Subcutaneous adipose tissue (tissue), 4 donors: ENCODE data around the gene ADAM23. TPM values are rescaled to one million over a fixed set of nuclear protein-coding genes. Genes with fewer than 3 reads are reported as not detected.

Experiments used
- CTCF ChIP-seq: fragments of 450-650 bp; IDR thresholded peaks from one replicate; pipeline ENCODE4 v1.5.1; 2016; ENCODE audit warnings: low read depth, mild to moderate bottlenecking, control low read depth, antibody characterized with exemption, moderate library complexity
- total RNA-seq, 4 donors: library from RNA; depleted of rRNA; stranded (reverse); fragments of >200 nt; gene quantifications; one replicate each; pipeline ENCODE4 v1.1.0, GENCODE V29; 2016

Gene ADAM23
- total RNA-seq, 4 donors from 2014 or later = 0.19 to 1.1 (median 0.50) TPM

DNA sequence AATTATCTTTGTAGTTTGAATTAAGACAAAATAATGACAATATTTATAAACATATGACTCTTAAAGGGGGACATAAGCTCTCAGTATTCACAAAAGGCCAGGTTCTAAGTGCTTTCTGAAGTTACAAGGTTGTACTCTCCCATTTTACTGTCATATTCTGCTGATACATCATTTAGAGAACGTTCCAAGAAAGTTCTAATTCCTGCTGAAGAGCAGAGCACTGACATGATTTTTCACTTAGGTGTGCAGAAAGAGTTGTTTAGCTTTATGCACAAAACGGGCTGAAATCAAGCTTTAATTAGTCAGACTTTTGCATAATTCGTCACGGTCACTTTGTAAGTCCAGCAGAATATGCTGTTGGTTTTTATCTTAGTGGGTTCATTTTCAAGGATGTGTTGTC, 37.3 kb downstream of the ADAM23 start:
- no peak for TF ChIP-seq CTCF

GRCh38 chr2:206481056-206481455, 37.7 kb downstream of the ADAM23 start:
- TF ChIP-seq CTCF = no peak

GRCh38 chr2:206482123-206482522, 38.8 kb downstream of the ADAM23 start:
- TF ChIP-seq CTCF = no peak

DNA sequence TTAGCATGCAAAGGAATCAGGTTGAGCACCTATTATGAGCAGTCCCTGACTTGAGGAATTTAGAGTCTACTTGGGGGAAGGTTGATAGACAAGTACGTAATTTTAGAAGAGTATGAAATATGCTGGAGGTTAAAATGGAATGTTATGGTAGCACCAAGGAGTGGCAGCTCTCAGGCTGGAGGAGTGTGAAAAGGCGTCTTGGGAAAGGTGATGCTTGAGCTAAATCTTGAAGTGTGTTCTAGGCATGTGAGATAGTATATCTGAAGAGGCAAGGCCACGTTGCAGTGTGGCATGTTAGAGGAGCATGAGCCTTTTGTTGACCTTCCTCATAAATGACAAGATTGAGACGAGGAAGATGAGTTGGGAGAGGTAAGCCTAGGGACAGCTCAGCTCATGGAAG, 39.3 kb downstream of the ADAM23 start:
- TF ChIP-seq CTCF = no peak

DNA sequence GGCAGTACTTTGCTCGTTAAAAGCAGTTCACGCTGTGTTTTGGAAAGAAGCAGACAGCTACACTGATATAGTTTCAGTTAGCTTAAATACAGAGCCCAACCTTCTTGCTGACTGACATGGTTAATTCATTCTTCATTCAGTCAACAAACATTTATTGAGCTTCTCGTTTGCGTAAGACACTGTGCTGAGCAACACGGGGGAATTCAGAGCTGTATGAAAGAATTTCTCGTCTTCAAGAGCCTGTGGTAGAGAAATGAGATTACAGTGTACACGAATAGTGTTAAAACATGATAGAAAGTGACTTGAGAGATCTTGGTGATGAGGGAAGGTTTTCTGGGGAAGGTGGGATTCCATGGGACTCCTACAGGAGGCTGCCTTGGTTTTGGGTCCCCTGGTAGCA, 44.7 kb downstream of the ADAM23 start:
- TF ChIP-seq CTCF = no peak

GRCh38 chr2:206488623-206489022, 45.3 kb downstream of the ADAM23 start:
- TF ChIP-seq CTCF = no peak

GRCh38 chr2:206494061-206494460, 50.7 kb downstream of the ADAM23 start:
- no peak for TF ChIP-seq CTCF
